IMR-90 (cell line): ENCODE results near the gene FNDC3B. TPM values are rescaled to one million over a fixed set of nuclear protein-coding genes. Genes with fewer than 3 reads are reported as not detected.
A peak's percentile ranks its signal among the peaks of the same experiment; 100 is the strongest.
"Not testable (repeated sequence)": the region's sequence is repeated elsewhere in the genome, so short reads cannot be mapped to it uniquely, and the experiment has no call there.

Experiments used
- ATAC-seq: fragments of 200-7000 bp; cut with Tn5 transposase; 2 replicates; pipeline ENCODE4 v1.9.1; 2020; ENCODE audit warnings: low read depth, mild to moderate bottlenecking, moderate library complexity
- BruUV-seq: library from RNA; stranded (reverse); fragments of 400-500 nt; replicated peaks from 2 replicates; lab custom pipeline; 2021; lab: Mats Ljungman, UMichigan
- CTCF ChIA-PET: fragments of 300-600 bp; formaldehyde crosslinking; extraction: SDS; loops from one replicate; lab custom pipeline; 2021; ENCODE audit warnings: antibody characterized with exemption; lab: Yijun Ruan, JAX
- POLR2A ChIA-PET: fragments of 300-600 bp; sonication (Branson Sonifier 250); formaldehyde crosslinking; loops from one replicate; lab custom pipeline; 2022; ENCODE audit warnings: antibody characterized with exemption; ENCODE audit not compliant: unreplicated experiment; lab: Charles Lee
- DNase-seq: peaks from one replicate; pipeline ENCODE4 v3.0.0; 2013
- H2AFZ ChIP-seq: replicated peaks from 2 replicates; pipeline ENCODE3; 2013; ENCODE audit warnings: low read length, mild to moderate bottlenecking; ENCODE audit not compliant: poor library complexity
- H2AK5ac ChIP-seq: 2 replicates; pipeline ENCODE4 v1.6.1; 2013; ENCODE audit warnings: low read depth, low read length, inconsistent platforms
- H2AK9ac ChIP-seq: replicated peaks from 2 replicates; pipeline ENCODE3; 2013; ENCODE audit warnings: mild to moderate bottlenecking, low read depth, low read length, moderate library complexity; ENCODE audit not compliant: poor library complexity
- H2BK120ac ChIP-seq: 2 replicates; pipeline ENCODE4 v1.6.1; 2013; ENCODE audit warnings: low read depth, low read length, inconsistent platforms
- H2BK15ac ChIP-seq: 3 replicates; pipeline ENCODE4 v1.6.1; 2013; ENCODE audit warnings: low read depth, low read length, inconsistent platforms
- H2BK20ac ChIP-seq: 2 replicates; pipeline ENCODE4 v1.6.1; 2013; ENCODE audit warnings: low read depth, mild to moderate bottlenecking, inconsistent platforms, low read length, moderate library complexity
- H2BK5ac ChIP-seq: 2 replicates; pipeline ENCODE4 v1.6.1; 2013; ENCODE audit warnings: mild to moderate bottlenecking, low read depth, low read length, inconsistent platforms; ENCODE audit not compliant: poor library complexity, severe bottlenecking
- H3K14ac ChIP-seq: replicated peaks from 2 replicates; pipeline ENCODE4 v1.6.1; 2013; ENCODE audit warnings: low read depth, low read length, inconsistent platforms
- H3K18ac ChIP-seq: 2 replicates; pipeline ENCODE4 v1.6.1; 2013; ENCODE audit warnings: low read depth, low read length, control low read depth
- H3K23ac ChIP-seq: 2 replicates; pipeline ENCODE4 v1.6.1; 2013; ENCODE audit warnings: low read depth, low read length, inconsistent platforms
- H3K27ac ChIP-seq: 2 replicates; pipeline ENCODE4 v1.5.1; 2013; ENCODE audit warnings: mild to moderate bottlenecking, control low read depth, low read length; ENCODE audit not compliant: insufficient read depth
- H3K27me3 ChIP-seq: 2 replicates; pipeline ENCODE4 v1.6.1; 2013; ENCODE audit warnings: low read length; ENCODE audit not compliant: control insufficient read depth, insufficient read depth
- H3K36me3 ChIP-seq: 2 replicates; pipeline ENCODE4 v1.6.1; 2013; ENCODE audit warnings: low read length, mixed read lengths; ENCODE audit not compliant: control insufficient read depth, insufficient read depth
- H3K4ac ChIP-seq: 2 replicates; pipeline ENCODE4 v1.6.1; 2013; ENCODE audit warnings: low read depth, low read length, inconsistent platforms
- H3K4me1 ChIP-seq: 2 replicates; pipeline ENCODE4 v1.6.1; 2013; ENCODE audit warnings: low read length, mixed read lengths; ENCODE audit not compliant: control insufficient read depth, insufficient read depth
- H3K4me2 ChIP-seq: 2 replicates; pipeline ENCODE4 v1.6.1; 2013; ENCODE audit warnings: low read depth, mild to moderate bottlenecking, control low read depth, low read length, moderate library complexity
- H3K4me3 ChIP-seq: 2 replicates; pipeline ENCODE4 v1.5.1; 2013; ENCODE audit warnings: low read depth, mild to moderate bottlenecking, control low read depth, low read length, moderate library complexity; ENCODE audit not compliant: insufficient read depth
- H3K56ac ChIP-seq: 2 replicates; pipeline ENCODE4 v1.6.1; 2013; ENCODE audit warnings: low read length, inconsistent platforms; ENCODE audit not compliant: insufficient read depth; ENCODE audit errors: extremely low read depth
- H3K79me1 ChIP-seq, 2 experiments: 2 replicates each; pipeline ENCODE4 v1.6.1; 2013; ENCODE audit warnings: low read length in 2 of 2, inconsistent platforms in 1 of 2, low read depth in 1 of 2
- H3K9ac ChIP-seq: 2 replicates; pipeline ENCODE4 v1.6.1; 2013; ENCODE audit warnings: low read depth, low read length, control low read depth
- H3K9me1 ChIP-seq: 2 replicates; pipeline ENCODE4 v1.6.1; 2013; ENCODE audit warnings: low read length, inconsistent platforms; ENCODE audit not compliant: insufficient read depth
- H3K9me3 ChIP-seq: 2 replicates; pipeline ENCODE4 v1.6.1; 2013; ENCODE audit warnings: low read length; ENCODE audit not compliant: control insufficient read depth, insufficient read depth
- H4K20me1 ChIP-seq: 2 replicates; pipeline ENCODE4 v1.6.1; 2013; ENCODE audit warnings: low read length, inconsistent platforms; ENCODE audit not compliant: insufficient read depth
- H4K5ac ChIP-seq: 2 replicates; pipeline ENCODE4 v1.6.1; 2013; ENCODE audit warnings: mild to moderate bottlenecking, low read depth, low read length, control low read depth
- H4K8ac ChIP-seq, 2 experiments: 2 replicates each; pipeline ENCODE4 v1.6.1; 2013; ENCODE audit warnings: low read depth in 2 of 2, low read length in 2 of 2, control low read depth in 1 of 2, inconsistent platforms in 1 of 2
- H4K91ac ChIP-seq: 2 replicates; pipeline ENCODE4 v1.6.1; 2013; ENCODE audit warnings: low read depth, low read length, inconsistent platforms; ENCODE audit not compliant: insufficient read depth
- CHD1 ChIP-seq: IDR thresholded peaks from 2 replicates; pipeline ENCODE4 v1.6.1; 2012; ENCODE audit warnings: low read depth, low read length, improper control_type of control experiment
- POLR2A ChIP-seq: IDR thresholded peaks from 2 replicates; pipeline ENCODE4 v1.6.1; 2012; ENCODE audit warnings: mild to moderate bottlenecking, low read depth, low read length
- WGBS, 2 experiments: methylation state at CpG; one replicate each; pipeline versions ENCODE4 v1.1.5 to v1.1.7; 2013; ENCODE audit warnings: missing lambda C conversion rate in 2 of 2; ENCODE audit not compliant: insufficient read length in 1 of 2; ENCODE audit errors: extremely low coverage in 2 of 2; 5-methylcytosine and 5-hydroxymethylcytosine counted together
- dilution Hi-C: fragments of 300-500 bp; cut with HindIII; formaldehyde crosslinking; loops from one replicate; pipeline ENCODE4 v1.14.3; 2018; ENCODE audit warnings: low sequenced_read_pairs; ENCODE audit not compliant: unreplicated experiment
- in situ Hi-C: fragments of 300-500 bp; cut with MboI; formaldehyde crosslinking; loops from 3 replicates; pipeline ENCODE4 v1.14.3; 2019; ENCODE audit warnings: low sequenced_read_pairs, inconsistent platforms, mixed read lengths
- intact Hi-C: fragments of 100-400 bp; cut with micrococcal nuclease; formaldehyde crosslinking; loops from 2 replicates; pipeline ENCODE4 v1.10.0; 2022
- polyA plus RNA-seq, 3 experiments: library from polyadenylated mRNA; depleted of rRNA; stranded (reverse); fragments of >200 nt; gene quantifications; 2 replicates each; pipeline ENCODE4 v1.2.3, GENCODE V29; 2012; ENCODE audit warnings: low replicate concordance in 1 of 3
- total RNA-seq: library from RNA; depleted of rRNA; stranded (reverse); fragments of >200 nt; gene quantifications from 2 replicates; pipeline ENCODE4 v1.2.3, GENCODE V29; 2012
- TF ChIP-seq, protein P1 (sequence below): fragments of 150-350 bp; IDR thresholded peaks from 2 replicates; pipeline ENCODE4 v1.6.1; 2017; ENCODE audit warnings: mild to moderate bottlenecking, antibody characterized with exemption, low read length, low read depth

Gene FNDC3B
- total and polyA plus RNA-seq, 2 of the 4 experiments (the other 2 are of a cell fraction), result 23.9 to 150 TPM

DNA sequence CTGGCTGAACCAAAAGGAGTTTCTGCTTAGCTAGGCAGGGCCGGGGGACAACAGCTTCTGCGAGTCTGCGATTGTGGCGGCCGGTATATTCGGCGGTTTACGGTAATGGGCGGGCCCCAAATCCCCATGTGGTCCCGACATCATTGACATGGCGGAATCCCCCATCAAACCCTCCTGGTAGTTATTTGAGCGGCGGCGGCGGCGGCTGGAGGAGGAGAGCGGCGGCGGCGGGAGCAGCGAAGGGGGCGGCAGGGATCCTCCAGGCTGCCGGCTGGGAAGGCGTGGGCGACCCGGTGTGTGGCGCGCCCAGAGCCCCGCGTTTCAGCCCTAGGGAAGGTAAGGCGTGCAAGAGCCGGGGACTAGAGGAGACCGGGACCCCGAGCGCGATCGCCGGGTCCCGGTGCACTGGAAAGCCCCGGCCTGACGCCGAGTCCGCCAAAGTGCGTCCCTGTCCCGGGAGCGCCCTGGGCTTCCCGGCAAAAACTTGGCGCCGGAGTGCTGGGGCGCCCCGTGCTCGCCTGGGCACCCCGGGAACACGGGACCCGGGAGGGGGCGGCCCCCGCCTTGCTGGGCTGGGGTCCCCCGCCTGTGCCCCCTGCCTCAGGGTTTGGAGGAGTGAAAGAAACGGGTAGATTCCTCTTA is at the start of gene FNDC3B (continued):
- TF ChIP-seq, protein P1, sequence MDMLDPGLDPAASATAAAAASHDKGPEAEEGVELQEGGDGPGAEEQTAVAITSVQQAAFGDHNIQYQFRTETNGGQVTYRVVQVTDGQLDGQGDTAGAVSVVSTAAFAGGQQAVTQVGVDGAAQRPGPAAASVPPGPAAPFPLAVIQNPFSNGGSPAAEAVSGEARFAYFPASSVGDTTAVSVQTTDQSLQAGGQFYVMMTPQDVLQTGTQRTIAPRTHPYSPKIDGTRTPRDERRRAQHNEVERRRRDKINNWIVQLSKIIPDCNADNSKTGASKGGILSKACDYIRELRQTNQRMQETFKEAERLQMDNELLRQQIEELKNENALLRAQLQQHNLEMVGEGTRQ, result peak; percentile 87
- TF ChIP-seq POLR2A (peak; percentile 93), CHD1 (no peak)

- Histone ChIP-seq H3K4ac (peak overlapping the region; percentile 44; the same call in 1 of the 2 replicates), H2BK120ac (peak overlapping the region; percentile 55; the same call in 1 of the 2 replicates), H2BK15ac (peak overlapping the region; percentile 56; the same call in 1 of the 3 replicates)
- ATAC-seq, H4K91ac ChIP-seq, H4K5ac ChIP-seq, BruUV-seq, H3K9ac ChIP-seq, H3K4me3 ChIP-seq, H2AFZ ChIP-seq, in situ Hi-C loops, H2AK9ac ChIP-seq, H3K27ac ChIP-seq, H3K18ac ChIP-seq, POLR2A ChIA-PET, H2AK5ac ChIP-seq, DNase-seq, H3K79me1 ChIP-seq, H3K14ac ChIP-seq, H3K9me1 ChIP-seq, H3K4me1 ChIP-seq, H3K4me2 ChIP-seq, CTCF ChIA-PET, H4K20me1 ChIP-seq, H3K23ac ChIP-seq, dilution Hi-C loops, H2BK20ac ChIP-seq, intact Hi-C loops, H4K8ac ChIP-seq, H3K9me3 ChIP-seq, H3K36me3 ChIP-seq, H3K56ac ChIP-seq, H2BK5ac ChIP-seq, H3K27me3 ChIP-seq: not testable (repeated sequence)
- no CpG with 5 or more reads among the region's 3 CpGs for WGBS, 2 experiments
These were observed 49.1 kb upstream of the FNDC3B start for GRCh38 chr3:171990239-171990638.
